H9 (cell line): ENCODE data around the gene ZFAND3. TPM values are rescaled to one million over a fixed set of nuclear protein-coding genes. Genes with fewer than 3 reads are reported as not detected.

ENCODE experiments used
- DNase-seq: peaks from one replicate; pipeline ENCODE4 v3.0.0-alpha.2; 2017
- H2AFZ ChIP-seq: one replicate; pipeline ENCODE4 v1.6.1; 2013; ENCODE audit warnings: mild to moderate bottlenecking, low read length, control low read depth, moderate library complexity
- H2AK5ac ChIP-seq: 2 replicates; pipeline ENCODE4 v1.6.1; 2013; ENCODE audit warnings: low read length, control low read depth, mixed read lengths; ENCODE audit not compliant: insufficient read length
- H2BK120ac ChIP-seq: one replicate; pipeline ENCODE4 v1.6.1; 2013; ENCODE audit warnings: low read depth, mild to moderate bottlenecking, low read length, control low read depth, inconsistent platforms; ENCODE audit not compliant: poor library complexity, severe bottlenecking
- H2BK12ac ChIP-seq: 2 replicates; pipeline ENCODE4 v1.6.1; 2013; ENCODE audit warnings: low read length, control low read depth, mixed read lengths, low read depth; ENCODE audit not compliant: insufficient read length
- H2BK15ac ChIP-seq: 2 replicates; pipeline ENCODE4 v1.6.1; 2013; ENCODE audit warnings: low read depth, low read length, control low read depth
- H2BK20ac ChIP-seq: one replicate; pipeline ENCODE4 v1.6.1; 2013; ENCODE audit warnings: low read depth, mild to moderate bottlenecking, low read length, control low read depth, inconsistent platforms; ENCODE audit not compliant: poor library complexity, severe bottlenecking
- H2BK5ac ChIP-seq: 2 replicates; pipeline ENCODE4 v1.6.1; 2013; ENCODE audit warnings: low read length, control low read depth, mixed read lengths; ENCODE audit not compliant: insufficient read length
- H3K14ac ChIP-seq: 2 replicates; pipeline ENCODE4 v1.6.1; 2013; ENCODE audit warnings: low read length, control low read depth; ENCODE audit not compliant: insufficient read depth
- H3K18ac ChIP-seq: 2 replicates; pipeline ENCODE4 v1.6.1; 2013; ENCODE audit warnings: low read depth, mild to moderate bottlenecking, mixed read lengths, low read length, control low read depth; ENCODE audit not compliant: insufficient read length
- H3K23ac ChIP-seq: 2 replicates; pipeline ENCODE4 v1.6.1; 2013; ENCODE audit warnings: low read length, control low read depth, mixed read lengths, low read depth; ENCODE audit not compliant: insufficient read length
- H3K23me2 ChIP-seq: 2 replicates; pipeline ENCODE4 v1.6.1; 2013; ENCODE audit warnings: low read depth, mild to moderate bottlenecking, mixed read lengths, low read length, control low read depth; ENCODE audit not compliant: insufficient read length, poor library complexity, severe bottlenecking
- H3K27ac ChIP-seq: 2 replicates; pipeline ENCODE4 v1.5.1; 2013; ENCODE audit warnings: low read length, control low read depth, mixed read lengths, low read depth; ENCODE audit not compliant: insufficient read length
- H3K27me3 ChIP-seq: 2 replicates; pipeline ENCODE4 v1.6.1; 2013; ENCODE audit warnings: low read length, control low read depth, inconsistent platforms; ENCODE audit not compliant: insufficient read depth
- H3K4ac ChIP-seq: 2 replicates; pipeline ENCODE4 v1.6.1; 2013; ENCODE audit warnings: low read depth, mild to moderate bottlenecking, control low read depth, inconsistent platforms, low read length, moderate library complexity
- H3K4me1 ChIP-seq: 2 replicates; pipeline ENCODE4 v1.6.1; 2013; ENCODE audit warnings: low read length, control low read depth, inconsistent platforms; ENCODE audit not compliant: insufficient read depth
- H3K4me2 ChIP-seq: 2 replicates; pipeline ENCODE4 v1.6.1; 2013; ENCODE audit warnings: low read length, control low read depth, mixed read lengths; ENCODE audit not compliant: insufficient read length, insufficient read depth
- H3K56ac ChIP-seq: 2 replicates; pipeline ENCODE4 v1.6.1; 2013; ENCODE audit warnings: low read depth, mild to moderate bottlenecking, mixed read lengths, low read length, control low read depth; ENCODE audit not compliant: insufficient read length
- H3K79me1 ChIP-seq: 2 replicates; pipeline ENCODE4 v1.6.1; 2013; ENCODE audit warnings: low read depth, mild to moderate bottlenecking, moderate library complexity, low read length, control low read depth, inconsistent platforms; ENCODE audit not compliant: insufficient read depth, poor library complexity, severe bottlenecking
- H3K79me2 ChIP-seq: 2 replicates; pipeline ENCODE4 v1.6.1; 2013; ENCODE audit warnings: low read length, control low read depth, inconsistent platforms; ENCODE audit not compliant: insufficient read depth
- H3K9ac ChIP-seq: 2 replicates; pipeline ENCODE4 v1.6.1; 2013; ENCODE audit warnings: low read length, control low read depth, mixed read lengths; ENCODE audit not compliant: insufficient read length; ENCODE audit errors: extremely low read depth
- H3K9me3 ChIP-seq: one replicate; pipeline ENCODE4 v1.6.1; 2013; ENCODE audit warnings: low read depth, low read length, inconsistent platforms; ENCODE audit not compliant: control insufficient read depth
- H3T11ph ChIP-seq: one replicate; pipeline ENCODE4 v1.6.1; 2013; ENCODE audit warnings: mild to moderate bottlenecking, low read length, control low read depth, inconsistent platforms
- H4K20me1 ChIP-seq: one replicate; pipeline ENCODE4 v1.6.1; 2013; ENCODE audit not compliant: control insufficient read depth, insufficient read length, insufficient read depth
- H4K5ac ChIP-seq: 2 replicates; pipeline ENCODE4 v1.6.1; 2013; ENCODE audit warnings: low read depth, mild to moderate bottlenecking, mixed read lengths, low read length, control low read depth; ENCODE audit not compliant: insufficient read length
- H4K8ac ChIP-seq: replicated peaks from 2 replicates; pipeline ENCODE4 v1.6.1; 2013; ENCODE audit warnings: low read length, control low read depth, mixed read lengths, low read depth; ENCODE audit not compliant: insufficient read length
- H4K91ac ChIP-seq: 2 replicates; pipeline ENCODE4 v1.6.1; 2013; ENCODE audit warnings: low read depth, mild to moderate bottlenecking, moderate library complexity, mixed read lengths, low read length, control low read depth; ENCODE audit not compliant: insufficient read length
- H3K27ac Mint-ChIP-seq, 3 experiments: 2 replicates in 2 of 3; 3 replicates in 1 of 3; pipeline ENCODE4 v1.8.0; 2020 to 2021; ENCODE audit warnings: mixed read lengths in 3 of 3, mild to moderate bottlenecking in 1 of 3, moderate library complexity in 1 of 3
- H3K27me3 Mint-ChIP-seq: 2 replicates; pipeline ENCODE4 v1.8.0; 2021; ENCODE audit warnings: low read depth, mild to moderate bottlenecking, moderate library complexity, mixed read lengths
- H3K36me3 Mint-ChIP-seq, 3 experiments: 2 replicates in 2 of 3; 3 replicates in 1 of 3; pipeline ENCODE4 v1.8.0; 2020 to 2021; ENCODE audit warnings: low read depth in 3 of 3, mixed read lengths in 3 of 3; ENCODE audit not compliant: insufficient read depth in 1 of 3
- H3K4me1 Mint-ChIP-seq, 2 experiments: 2 replicates each; pipeline ENCODE4 v1.8.0; 2020; ENCODE audit warnings: mixed read lengths in 2 of 2
- H3K4me3 Mint-ChIP-seq, 2 experiments: 2 replicates in 1 of 2; 3 replicates in 1 of 2; pipeline ENCODE4 v1.8.0; 2020 to 2021; ENCODE audit warnings: mild to moderate bottlenecking in 2 of 2, mixed read lengths in 2 of 2, moderate library complexity in 1 of 2
- H3K9me3 Mint-ChIP-seq, 2 experiments: 2 replicates in 1 of 2; 3 replicates in 1 of 2; pipeline ENCODE4 v1.8.0; 2020; ENCODE audit warnings: mild to moderate bottlenecking in 2 of 2, mixed read lengths in 2 of 2, moderate library complexity in 1 of 2
- WGBS: extraction: QIAGEN DNeasy Blood & Tissue Kit; methylation state at CpG from one replicate; pipeline ENCODE4 v1.1.7; 2013; ENCODE audit warnings: missing lambda C conversion rate, low lambda C conversion rate, mixed read lengths; ENCODE audit not compliant: insufficient read length; ENCODE audit errors: extremely low coverage; 5-methylcytosine and 5-hydroxymethylcytosine counted together
- total RNA-seq: library from RNA; stranded (reverse); gene quantifications from 2 replicates; pipeline ENCODE4 v1.2.1, GENCODE V29; 2021
- TF ChIP-seq, protein P1 (sequence below): fragments of 200-600 bp; sonication (generic); conservative IDR thresholded peaks from 3 replicates; pipeline ENCODE4 v1.8.0; 2021; ENCODE audit warnings: antibody characterized with exemption, mild to moderate bottlenecking

Gene ZFAND3
- total RNA-seq, 1 experiment from 2014 or later: 57.7 TPM

GRCh38 chr6:38185244-38185643, 365.7 kb downstream of the ZFAND3 start:
- no peak overlapping the region for H2BK20ac ChIP-seq
- Mint-ChIP-seq H3K27ac (no peak overlapping the region), H3K4me1 (peaks cover 23 to 28% of the 10 kb centered on the region in 2 experiments), H3K4me3 (no peak overlapping the region), H3K27me3 (no peaks in the 10 kb centered on the region; the same call in 1 of the 2 replicates), H3K9me3 (no peaks in the 10 kb centered on the region), H3K36me3 (no peaks in the 10 kb centered on the region)
- H2AK5ac ChIP-seq: no peak overlapping the region
- no peak overlapping the region for H3K14ac ChIP-seq
- no peak overlapping the region for H3K18ac ChIP-seq
- no peak overlapping the region for H3T11ph ChIP-seq
- no peak overlapping the region for H3K27ac ChIP-seq
- H3K79me2 ChIP-seq: no peaks in the 10 kb centered on the region
- no peaks in the 10 kb centered on the region for H3K23me2 ChIP-seq
- H3K4me1 ChIP-seq: 0 out of 2 replicates have a peak, but pooled peaks cover 3% of the 10 kb centered on the region
- H4K8ac ChIP-seq: no peak overlapping the region
- no peak overlapping the region for H3K4me2 ChIP-seq
- H3K79me1 ChIP-seq: no peaks in the 10 kb centered on the region
- H3K56ac ChIP-seq: no peak overlapping the region
- H2BK15ac ChIP-seq: no peak overlapping the region
- H4K91ac ChIP-seq: no peak overlapping the region
- no peak for DNase-seq
- no peak overlapping the region for H2BK5ac ChIP-seq
- no peak overlapping the region for H2AFZ ChIP-seq
- no peak overlapping the region for H3K4ac ChIP-seq
- no peak overlapping the region for H4K5ac ChIP-seq
- H4K20me1 ChIP-seq: no peaks in the 10 kb centered on the region
- TF ChIP-seq, protein P1, sequence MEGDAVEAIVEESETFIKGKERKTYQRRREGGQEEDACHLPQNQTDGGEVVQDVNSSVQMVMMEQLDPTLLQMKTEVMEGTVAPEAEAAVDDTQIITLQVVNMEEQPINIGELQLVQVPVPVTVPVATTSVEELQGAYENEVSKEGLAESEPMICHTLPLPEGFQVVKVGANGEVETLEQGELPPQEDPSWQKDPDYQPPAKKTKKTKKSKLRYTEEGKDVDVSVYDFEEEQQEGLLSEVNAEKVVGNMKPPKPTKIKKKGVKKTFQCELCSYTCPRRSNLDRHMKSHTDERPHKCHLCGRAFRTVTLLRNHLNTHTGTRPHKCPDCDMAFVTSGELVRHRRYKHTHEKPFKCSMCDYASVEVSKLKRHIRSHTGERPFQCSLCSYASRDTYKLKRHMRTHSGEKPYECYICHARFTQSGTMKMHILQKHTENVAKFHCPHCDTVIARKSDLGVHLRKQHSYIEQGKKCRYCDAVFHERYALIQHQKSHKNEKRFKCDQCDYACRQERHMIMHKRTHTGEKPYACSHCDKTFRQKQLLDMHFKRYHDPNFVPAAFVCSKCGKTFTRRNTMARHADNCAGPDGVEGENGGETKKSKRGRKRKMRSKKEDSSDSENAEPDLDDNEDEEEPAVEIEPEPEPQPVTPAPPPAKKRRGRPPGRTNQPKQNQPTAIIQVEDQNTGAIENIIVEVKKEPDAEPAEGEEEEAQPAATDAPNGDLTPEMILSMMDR: no peak
- H2BK12ac ChIP-seq: no peak overlapping the region
- H3K23ac ChIP-seq: no peak overlapping the region
- no peaks in the 10 kb centered on the region for H3K9me3 ChIP-seq
- H3K9ac ChIP-seq: no peak overlapping the region
- H2BK120ac ChIP-seq: no peak overlapping the region
- WGBS: no CpG with 5 or more reads among the region's 6 CpGs
- no peaks in the 10 kb centered on the region for H3K27me3 ChIP-seq
